ENCODE data around the gene SDHAF3.
"Not testable (repeated sequence)": the region's sequence is repeated elsewhere in the genome, so short reads cannot be mapped to it uniquely, and the experiment has no call there.

Gene SDHAF3

GRCh38 chr7:97145068-97145467, 27.6 kb downstream of the SDHAF3 start:
- in situ Hi-C loops (cut with MboI; ENCODE audit: low sequenced_read_pairs, unreplicated experiment), result no loop called here
- DNase-seq (ENCODE audit: low spot score), result no peak

GRCh38 chr7:97149843-97150242, 32.3 kb downstream of the SDHAF3 start:
- TF ChIP-seq CTCF (IDR thresholded peaks at IDR 0.05; ENCODE audit: borderline replicate concordance, control extremely low read depth, extremely low read depth, insufficient read depth, missing control alignments), result no peak
- no peak for DNase-seq (ENCODE audit: low spot score)
- in situ Hi-C loops (cut with MboI; ENCODE audit: low sequenced_read_pairs, unreplicated experiment), result no loop called here

More at GRCh38 chr7:97145068-97145467, 27.6 kb downstream of the SDHAF3 start:
- TF ChIP-seq CTCF (IDR thresholded peaks at IDR 0.05; ENCODE audit: borderline replicate concordance, control extremely low read depth, extremely low read depth, insufficient read depth, missing control alignments), result peak; percentile 17

- no peak for TF ChIP-seq CTCF (IDR thresholded peaks at IDR 0.05; ENCODE audit: borderline replicate concordance, control extremely low read depth, extremely low read depth, insufficient read depth, missing control alignments)
- in situ Hi-C loops (cut with MboI; ENCODE audit: low sequenced_read_pairs, unreplicated experiment), result no loop called here
- DNase-seq (ENCODE audit: low spot score), result no peak
These were observed 38.5 kb downstream of the SDHAF3 start for GRCh38 chr7:97155897-97156418.

GRCh38 chr7:97159984-97160383, 42.5 kb downstream of the SDHAF3 start:
- DNase-seq (ENCODE audit: low spot score), result not testable (repeated sequence)

GRCh38 chr7:97161609-97162008, 44.1 kb downstream of the SDHAF3 start:
- DNase-seq (ENCODE audit: low spot score); in situ Hi-C loops (cut with MboI; ENCODE audit: low sequenced_read_pairs, unreplicated experiment): not testable (repeated sequence)

More at GRCh38 chr7:97159984-97160383, 42.5 kb downstream of the SDHAF3 start:
- in situ Hi-C loops (cut with MboI; ENCODE audit: low sequenced_read_pairs, unreplicated experiment), result not testable (repeated sequence)

- no peak for TF ChIP-seq CTCF (IDR thresholded peaks at IDR 0.05; ENCODE audit: borderline replicate concordance, control extremely low read depth, extremely low read depth, insufficient read depth, missing control alignments)
- in situ Hi-C loops (cut with MboI; ENCODE audit: low sequenced_read_pairs, unreplicated experiment), result no loop called here
- DNase-seq (ENCODE audit: low spot score), result no peak
These were observed 48.8 kb downstream of the SDHAF3 start for GRCh38 chr7:97166308-97166707.

GRCh38 chr7:97167176-97167575, 49.7 kb downstream of the SDHAF3 start:
- in situ Hi-C loops (cut with MboI; ENCODE audit: low sequenced_read_pairs, unreplicated experiment), result no loop called here
- DNase-seq (ENCODE audit: low spot score), result no peak
- TF ChIP-seq CTCF (IDR thresholded peaks at IDR 0.05; ENCODE audit: borderline replicate concordance, control extremely low read depth, extremely low read depth, insufficient read depth, missing control alignments), result no peak

- TF ChIP-seq CTCF (IDR thresholded peaks at IDR 0.05; ENCODE audit: borderline replicate concordance, control extremely low read depth, extremely low read depth, insufficient read depth, missing control alignments), result no peak
- DNase-seq (ENCODE audit: low spot score), result no peak
- in situ Hi-C loops (cut with MboI; ENCODE audit: low sequenced_read_pairs, unreplicated experiment), result no loop called here
These were observed 50.3 kb downstream of the SDHAF3 start for GRCh38 chr7:97167749-97168148.

Measured in GM13976 (cell line).